Mammary epithelial cell (primary cell): ENCODE results near the gene IQSEC3.

ENCODE experiments used
- CTCF ChIP-seq, 2 donors: IDR thresholded peaks in 1 of 2; conservative IDR thresholded peaks in 1 of 2; 2 replicates each; pipeline ENCODE4 v1.5.1; 2011 to 2012; ENCODE audit warnings: inconsistent platforms in 2 of 2, low read length in 2 of 2, mild to moderate bottlenecking in 2 of 2, control low read depth in 1 of 2, low read depth in 1 of 2; ENCODE audit not compliant: insufficient read depth in 1 of 2; ENCODE audit errors: extremely low read depth in 1 of 2
- EZH2 ChIP-seq: IDR thresholded peaks from 2 replicates; pipeline ENCODE4 v1.6.1; 2012; ENCODE audit warnings: low read length, inconsistent platforms, borderline replicate concordance

GRCh38 chr12:223841-224240 lies 157.3 kb downstream of the IQSEC3 start:
- TF ChIP-seq CTCF (conservative IDR thresholded peaks at IDR 0.05 in 1 of 2, IDR thresholded peaks at IDR 0.05 in 1 of 2; ENCODE audit: extremely low read depth in 1 of 2, insufficient read depth in 1 of 2, low read depth in 1 of 2, low read length in 2 of 2), result no peak
- TF ChIP-seq EZH2, result no peak
